Peyer's patch (tissue), 4 donors: ENCODE measurements around the gene DHRS4L2. TPM values are rescaled to one million over a fixed set of nuclear protein-coding genes. Genes with fewer than 3 reads are reported as not detected.
"Not testable (repeated sequence)": the region's sequence is repeated elsewhere in the genome, so short reads cannot be mapped to it uniquely, and the experiment has no call there.

Experiments used
- DNase-seq, 3 donors: peaks; one replicate each; pipeline ENCODE4 v3.0.0-alpha.2; 2017 to 2019
- H3K27ac ChIP-seq, 4 donors: fragments of 200-600 bp; sonication (generic); one replicate each; pipeline ENCODE4 v1.5.1; 2016 to 2019
- H3K27me3 ChIP-seq, 2 donors: fragments of 200-600 bp; sonication (generic); one replicate each; pipeline ENCODE4 v1.5.1; 2019
- H3K36me3 ChIP-seq, 3 donors: fragments of 200-600 bp; sonication (generic); one replicate each; pipeline ENCODE4 v1.5.1; 2016 to 2019
- H3K4me1 ChIP-seq, 4 donors: fragments of 200-600 bp; sonication (generic); one replicate each; pipeline ENCODE4 v1.5.1; 2016 to 2019
- H3K4me3 ChIP-seq, 4 donors: fragments of 200-600 bp; sonication (generic); 1 replicate in 3 of 4; 2 replicates in 1 of 4; pipeline ENCODE4 v1.5.1; 2016 to 2019; ENCODE audit warnings: mild to moderate bottlenecking in 1 of 4
- H3K9me3 ChIP-seq, 4 donors: fragments of 200-600 bp; sonication (generic); one replicate each; pipeline ENCODE4 v1.5.1; 2016 to 2019; ENCODE audit warnings: mild to moderate bottlenecking in 1 of 4
- CTCF ChIP-seq, 6 experiments: fragments of 450-650 bp in 4 of 6; fragments of 200-600 bp in 2 of 6; sonication (generic) in 1 of 6; IDR thresholded peaks; one replicate each; pipeline ENCODE4 v1.5.1; 2017 to 2019; ENCODE audit warnings: antibody characterized with exemption in 6 of 6, mild to moderate bottlenecking in 3 of 6, moderate library complexity in 1 of 6
- POLR2A ChIP-seq, 2 donors: fragments of 450-650 bp; IDR thresholded peaks; one replicate each; pipeline ENCODE4 v1.5.1; 2017; ENCODE audit warnings: antibody characterized with exemption in 2 of 2, mild to moderate bottlenecking in 2 of 2, moderate library complexity in 2 of 2
- total RNA-seq, 4 donors: library from RNA; depleted of rRNA; stranded (reverse); fragments of >200 nt; gene quantifications; one replicate each; pipeline ENCODE4 v1.1.0, GENCODE V29; 2016

The DHRS4L2 gene
- total RNA-seq, 4 donors from 2014 or later, result 23.1 to 36.1 (median 30.8) TPM

GRCh38 chr14:23961704-23962103, 27.0 kb upstream of the DHRS4L2 start:
- not testable (repeated sequence) for H3K36me3 ChIP-seq, DNase-seq, H3K9me3 ChIP-seq, H3K4me1 ChIP-seq, H3K4me3 ChIP-seq, H3K27ac ChIP-seq, H3K27me3 ChIP-seq

GRCh38 chr14:23969130-23969480, 19.6 kb upstream of the DHRS4L2 start:
- peak overlapping the region in 2 of 4 donors; percentile 54 to 67 for H3K4me3 ChIP-seq
- not testable (repeated sequence) for DNase-seq, H3K27ac ChIP-seq

GRCh38 chr14:23969481-23970282, 19.0 kb upstream of the DHRS4L2 start:
- H3K4me1 ChIP-seq, H3K36me3 ChIP-seq, H3K9me3 ChIP-seq, H3K27me3 ChIP-seq: not testable (repeated sequence)
- DNase-seq, result peak in 1 of 3 donors; percentile 77
- peak overlapping the region in 3 of 4 donors; percentile 48 to 74 (median 72) for H3K27ac ChIP-seq
- H3K4me3 ChIP-seq, result peak overlapping the region; percentile 22 to 67 (median 48)

More at GRCh38 chr14:23969130-23969480, 19.6 kb upstream of the DHRS4L2 start:
- not testable (repeated sequence) for H3K9me3 ChIP-seq, H3K4me1 ChIP-seq, H3K36me3 ChIP-seq, H3K27me3 ChIP-seq

- H3K36me3 ChIP-seq, H3K9me3 ChIP-seq, H3K27me3 ChIP-seq, H3K4me3 ChIP-seq, DNase-seq, H3K4me1 ChIP-seq, H3K27ac ChIP-seq: not testable (repeated sequence)
Measured at GRCh38 chr14:23970283-23970659, 18.5 kb upstream of the DHRS4L2 start.

GRCh38 chr14:23973178-23973577, 15.6 kb upstream of the DHRS4L2 start:
- H3K9me3 ChIP-seq, DNase-seq, H3K4me3 ChIP-seq, H3K27me3 ChIP-seq, H3K36me3 ChIP-seq, H3K4me1 ChIP-seq, H3K27ac ChIP-seq: not testable (repeated sequence)

- not testable (repeated sequence) for H3K4me1 ChIP-seq, H3K36me3 ChIP-seq, H3K27ac ChIP-seq, H3K9me3 ChIP-seq, DNase-seq, H3K4me3 ChIP-seq, H3K27me3 ChIP-seq
Measured at GRCh38 chr14:23974041-23974440, 14.7 kb upstream of the DHRS4L2 start.

- H3K36me3 ChIP-seq, H3K27ac ChIP-seq, H3K4me1 ChIP-seq, H3K4me3 ChIP-seq, H3K27me3 ChIP-seq, H3K9me3 ChIP-seq, DNase-seq: not testable (repeated sequence)
- peak in 2 of 6 experiments; percentile 40 to 49 for TF ChIP-seq CTCF (IDR thresholded peaks at IDR 0.05)
Measured at GRCh38 chr14:23977208-23977607, 11.5 kb upstream of the DHRS4L2 start.

- not testable (repeated sequence) for DNase-seq, H3K4me1 ChIP-seq, H3K9me3 ChIP-seq, H3K27ac ChIP-seq, H3K27me3 ChIP-seq, H3K36me3 ChIP-seq, H3K4me3 ChIP-seq
Measured at GRCh38 chr14:23981951-23982813, 6.5 kb upstream of the DHRS4L2 start.

GRCh38 chr14:23984891-23985602, 3.7 kb upstream of the DHRS4L2 start:
- no peak for DNase-seq
- no peak overlapping the region for H3K4me3 ChIP-seq

GRCh38 chr14:23988223-23988606, 514 bp upstream of the DHRS4L2 start:
- H3K36me3 ChIP-seq, H3K9me3 ChIP-seq, DNase-seq, H3K4me1 ChIP-seq, H3K27me3 ChIP-seq: not testable (repeated sequence)
- H3K27ac ChIP-seq, result peak overlapping the region in 3 of 4 donors; percentile 52 to 84 (median 53)
- H3K4me3 ChIP-seq, result peak overlapping the region in 3 of 4 donors; percentile 30 to 51 (median 32)

More at GRCh38 chr14:23984891-23985602, 3.7 kb upstream of the DHRS4L2 start:
- Histone ChIP-seq H3K27ac (no peak overlapping the region), H3K4me1 (peaks cover 0 to 5% (median 0%) of the 10 kb centered on the region in 4 donors), H3K27me3 (no peaks in the 10 kb centered on the region), H3K36me3 (no peaks in the 10 kb centered on the region), H3K9me3 (no peaks in the 10 kb centered on the region)
- TF ChIP-seq POLR2A (IDR thresholded peaks at IDR 0.05) (no peak), CTCF (IDR thresholded peaks at IDR 0.05) (no peak)
